ENCODE measurements around the gene RILPL1. TPM values are rescaled to one million over a fixed set of nuclear protein-coding genes. Genes with fewer than 3 reads are reported as not detected.

The RILPL1 gene
- total and polyA plus RNA-seq, 9 of the 15 experiments (the other 6 are each of a cell fraction or from before 2014, with no cell fraction given): 0.25 to 10.6 (median 8.6) TPM

- no peak for TF ChIP-seq KDM1A (IDR thresholded peaks at IDR 0.05)
- TF ChIP-seq NCOA4 (IDR thresholded peaks at IDR 0.05; ENCODE audit: partially characterized antibody): no peak
- TF ChIP-seq CBX8 (IDR thresholded peaks at IDR 0.05; ENCODE audit: borderline replicate concordance, extremely low read depth, low read depth, low read length, poor library complexity, severe bottlenecking): no peak
- TF ChIP-seq E2F6 (IDR thresholded peaks at IDR 0.05; ENCODE audit: borderline replicate concordance in 1 of 2, extremely low read depth in 1 of 2, insufficient read depth in 1 of 2, insufficient read length in 1 of 2, low read depth in 1 of 2, low read length in 1 of 2, poor library complexity in 1 of 2, severe bottlenecking in 1 of 2): peak; percentile 47 to 73
- no peak for TF ChIP-seq POLR3A (IDR thresholded peaks at IDR 0.05; ENCODE audit: borderline replicate concordance, extremely low read depth, insufficient read depth, insufficient read length)
- TF ChIP-seq E2F1 (CRISPR knock-in tag; IDR thresholded peaks at IDR 0.05): no peak
- peak in 1 of 3 experiments; percentile 14 for TF ChIP-seq YY1 (IDR thresholded peaks at IDR 0.05; ENCODE audit: borderline replicate concordance in 1 of 3, control insufficient read depth in 1 of 3, extremely low read depth in 1 of 3, insufficient read depth in 3 of 3, insufficient read length in 1 of 3, insufficient replicate concordance in 2 of 3, low read depth in 1 of 3, low read length in 2 of 3)
- no peak for TF ChIP-seq DACH1 (IDR thresholded peaks at IDR 0.05; ENCODE audit: partially characterized antibody)
- TF ChIP-seq ZNF717 (CRISPR knock-in tag; IDR thresholded peaks at IDR 0.05): no peak
- TF ChIP-seq KLF1 (tag; IDR thresholded peaks at IDR 0.05): no peak
- TF ChIP-seq ZNF445 (CRISPR knock-in tag; IDR thresholded peaks at IDR 0.05; ENCODE audit: low read depth): no peak
- TF ChIP-seq ZNF175 (CRISPR knock-in tag; IDR thresholded peaks at IDR 0.05; ENCODE audit: low read depth): no peak
- peak; percentile 95 for TF ChIP-seq ZNF263 (CRISPR knock-in tag; IDR thresholded peaks at IDR 0.05; ENCODE audit: borderline replicate concordance)
- TF ChIP-seq NR0B1 (IDR thresholded peaks at IDR 0.05; ENCODE audit: partially characterized antibody): no peak
- TF ChIP-seq PHF21A (IDR thresholded peaks at IDR 0.05; ENCODE audit: borderline replicate concordance, low read depth): no peak
- no peak for TF ChIP-seq PATZ1 (CRISPR knock-in tag; IDR thresholded peaks at IDR 0.05; ENCODE audit: borderline replicate concordance)
- no peak for TF ChIP-seq BMI1 (IDR thresholded peaks at IDR 0.05; ENCODE audit: low read length)
- TF ChIP-seq HMG20B (CRISPR knock-in tag; IDR thresholded peaks at IDR 0.05): no peak
Observed at GRCh38 chr12:123436017-123436964, 97.2 kb downstream of the RILPL1 start, which contains the start of gene RILPL2 (continued).

Data from K562 (cell line).